SU-DHL-6 (cell line): ENCODE results near the gene ATOH7.

Source experiments
- H2AFZ ChIP-seq: fragments of 200-600 bp; sonication (generic); 2 replicates; pipeline ENCODE4 v1.6.1; 2014; ENCODE audit warnings: low read depth, mild to moderate bottlenecking, moderate library complexity, mixed read lengths, antibody characterized with exemption, low read length; ENCODE audit not compliant: severe bottlenecking
- H3F3A ChIP-seq: fragments of 200-600 bp; shearing (Covaris generic); 2 replicates; pipeline ENCODE4 v1.6.0; 2016; ENCODE audit warnings: antibody characterized with exemption, mild to moderate bottlenecking; ENCODE audit not compliant: insufficient read depth
- H3K27ac ChIP-seq: fragments of 200-600 bp; sonication (generic); 2 replicates; pipeline ENCODE4 v1.5.1; 2016; ENCODE audit warnings: low read depth, mild to moderate bottlenecking, low read length, moderate library complexity, mixed read lengths
- H3K27me3 ChIP-seq: fragments of 200-600 bp; sonication (generic), shearing (Covaris generic); 2 replicates; pipeline ENCODE4 v1.6.0; 2014; ENCODE audit warnings: mild to moderate bottlenecking, low read length
- H3K36me3 ChIP-seq: fragments of 200-600 bp; sonication (generic); 2 replicates; pipeline ENCODE4 v1.6.1; 2014; ENCODE audit warnings: mild to moderate bottlenecking, low read length, mixed read lengths
- H3K4me2 ChIP-seq: fragments of 300-600, 200-600 bp; shearing (Covaris generic), sonication (generic); 2 replicates; pipeline ENCODE4 v1.6.0; 2014; ENCODE audit warnings: low read length, low read depth, mild to moderate bottlenecking; ENCODE audit not compliant: poor library complexity, severe bottlenecking
- H3K4me3 ChIP-seq: fragments of 200-600 bp; sonication (generic); 2 replicates; pipeline ENCODE4 v1.5.1; 2014; ENCODE audit warnings: antibody characterized with exemption, low read length, mild to moderate bottlenecking, mixed read lengths; ENCODE audit not compliant: insufficient read depth, poor library complexity, severe bottlenecking
- H3K79me2 ChIP-seq: fragments of 200-600 bp; sonication (generic); 2 replicates; pipeline ENCODE4 v1.6.1; 2014; ENCODE audit warnings: mild to moderate bottlenecking, low read length, moderate library complexity; ENCODE audit not compliant: insufficient read depth
- H3K9ac ChIP-seq: fragments of 200-600 bp; sonication (generic); 2 replicates; pipeline ENCODE4 v1.7.0; 2014; ENCODE audit warnings: mild to moderate bottlenecking, low read length
- H3K9me2 ChIP-seq: fragments of 200-600 bp; sonication (generic); replicated peaks from 2 replicates; pipeline ENCODE4 v1.6.1; 2014; ENCODE audit warnings: low read length; ENCODE audit not compliant: insufficient read depth
- H3K9me3 ChIP-seq: fragments of 200-600 bp; sonication (generic); 2 replicates; pipeline ENCODE4 v1.6.1; 2014; ENCODE audit warnings: low read length, mixed read lengths; ENCODE audit not compliant: insufficient read depth
- H4K20me1 ChIP-seq: fragments of 200-600 bp; sonication (generic); 2 replicates; pipeline ENCODE4 v1.6.1; 2014; ENCODE audit warnings: low read depth, mild to moderate bottlenecking, antibody characterized with exemption, low read length, moderate library complexity, mixed read lengths
- EZH2phosphoT487 ChIP-seq: fragments of 200-600 bp; sonication (generic), shearing (Covaris generic); conservative IDR thresholded peaks from 2 replicates; pipeline ENCODE4 v1.6.1; 2018; ENCODE audit warnings: mild to moderate bottlenecking, antibody characterized with exemption, low read length, moderate library complexity, mixed read lengths
- TF ChIP-seq, protein P1 (sequence below): fragments of 200-600 bp; sonication (generic); IDR thresholded peaks from one replicate; pipeline ENCODE4 v1.5.1; 2017; ENCODE audit warnings: antibody characterized with exemption, mild to moderate bottlenecking, low read length, moderate library complexity; ENCODE audit not compliant: insufficient read depth, poor library complexity, severe bottlenecking

Gene ATOH7

GRCh38 chr10:68218786-68219185 is 13.1 kb downstream of the ATOH7 start:
- Histone ChIP-seq H3K27me3 (no peaks in the 10 kb centered on the region), H3F3A (peaks cover 3% of the 10 kb centered on the region; the same call in 1 of the 2 replicates), H4K20me1 (no peaks in the 10 kb centered on the region), H3K36me3 (no peaks in the 10 kb centered on the region), H3K4me2 (no peak overlapping the region), H3K9ac (no peak overlapping the region), H2AFZ (peak overlapping the region; percentile 51), H3K79me2 (no peaks in the 10 kb centered on the region), H3K4me3 (no peak overlapping the region), H3K27ac (no peak overlapping the region), H3K9me3 (no peaks in the 10 kb centered on the region), H3K9me2 (no peaks in the 10 kb centered on the region)
- no peak for TF ChIP-seq EZH2phosphoT487

GRCh38 chr10:68212721-68213352 is 19.1 kb downstream of the ATOH7 start:
- Histone ChIP-seq H3K27ac (peak overlapping the region; percentile 27; the same call in 1 of the 2 replicates), H3F3A (no peaks in the 10 kb centered on the region), H3K27me3 (no peaks in the 10 kb centered on the region), H2AFZ (peak overlapping the region; percentile 98), H4K20me1 (no peaks in the 10 kb centered on the region), H3K36me3 (no peaks in the 10 kb centered on the region), H3K9ac (peak overlapping the region; percentile 33; the same call in 1 of the 2 replicates), H3K79me2 (no peaks in the 10 kb centered on the region), H3K9me2 (no peaks in the 10 kb centered on the region), H3K4me2 (peak overlapping the region; percentile 31), H3K4me3 (no peak overlapping the region), H3K9me3 (no peaks in the 10 kb centered on the region)
- TF ChIP-seq, protein P1, sequence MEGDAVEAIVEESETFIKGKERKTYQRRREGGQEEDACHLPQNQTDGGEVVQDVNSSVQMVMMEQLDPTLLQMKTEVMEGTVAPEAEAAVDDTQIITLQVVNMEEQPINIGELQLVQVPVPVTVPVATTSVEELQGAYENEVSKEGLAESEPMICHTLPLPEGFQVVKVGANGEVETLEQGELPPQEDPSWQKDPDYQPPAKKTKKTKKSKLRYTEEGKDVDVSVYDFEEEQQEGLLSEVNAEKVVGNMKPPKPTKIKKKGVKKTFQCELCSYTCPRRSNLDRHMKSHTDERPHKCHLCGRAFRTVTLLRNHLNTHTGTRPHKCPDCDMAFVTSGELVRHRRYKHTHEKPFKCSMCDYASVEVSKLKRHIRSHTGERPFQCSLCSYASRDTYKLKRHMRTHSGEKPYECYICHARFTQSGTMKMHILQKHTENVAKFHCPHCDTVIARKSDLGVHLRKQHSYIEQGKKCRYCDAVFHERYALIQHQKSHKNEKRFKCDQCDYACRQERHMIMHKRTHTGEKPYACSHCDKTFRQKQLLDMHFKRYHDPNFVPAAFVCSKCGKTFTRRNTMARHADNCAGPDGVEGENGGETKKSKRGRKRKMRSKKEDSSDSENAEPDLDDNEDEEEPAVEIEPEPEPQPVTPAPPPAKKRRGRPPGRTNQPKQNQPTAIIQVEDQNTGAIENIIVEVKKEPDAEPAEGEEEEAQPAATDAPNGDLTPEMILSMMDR: peak; percentile 74
- no peak for TF ChIP-seq EZH2phosphoT487

DNA sequence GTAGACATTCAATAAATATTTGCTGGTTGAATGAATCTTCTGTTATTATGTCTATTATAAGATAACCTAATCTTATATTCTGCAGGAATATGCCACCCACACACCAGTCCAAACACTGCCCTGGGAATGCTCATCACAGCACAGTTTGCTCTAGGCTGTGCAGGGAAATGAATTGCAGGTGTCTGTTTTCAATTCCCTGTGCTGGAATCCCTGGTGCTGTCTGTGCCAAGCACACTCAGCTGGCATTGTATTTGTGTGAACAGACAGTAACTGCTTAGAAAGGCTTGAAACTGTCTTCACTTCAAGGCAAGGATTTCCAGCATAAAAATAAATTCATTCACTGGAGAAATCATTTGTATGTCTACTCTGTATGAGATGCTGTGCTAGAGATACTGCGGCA is 20.2 kb downstream of the ATOH7 start:
- H3K36me3 ChIP-seq: no peaks in the 10 kb centered on the region
- no peaks in the 10 kb centered on the region for H3F3A ChIP-seq

More for the DNA sequence above, 20.2 kb downstream of the ATOH7 start:
- H3K9me3 ChIP-seq: no peaks in the 10 kb centered on the region
- H3K4me2 ChIP-seq: no peak overlapping the region
- no peaks in the 10 kb centered on the region for H4K20me1 ChIP-seq
- no peak overlapping the region for H2AFZ ChIP-seq
- H3K27me3 ChIP-seq: no peaks in the 10 kb centered on the region
- H3K27ac ChIP-seq: no peak overlapping the region
- H3K9ac ChIP-seq: no peak overlapping the region
- no peak overlapping the region for H3K4me3 ChIP-seq
- H3K9me2 ChIP-seq: no peaks in the 10 kb centered on the region
- H3K79me2 ChIP-seq: no peaks in the 10 kb centered on the region
- TF ChIP-seq EZH2phosphoT487: no peak
- TF ChIP-seq, protein P1: no peak
